Spleen (tissue), 7 donors: Measurements from ENCODE around the gene PCDHB6.

Source experiments
- POLR2A ChIP-seq, 3 donors: fragments of 450-650 bp; IDR thresholded peaks; one replicate each; pipeline ENCODE4 v1.5.1; 2017; ENCODE audit warnings: antibody characterized with exemption in 3 of 3, mild to moderate bottlenecking in 1 of 3
- TF ChIP-seq, protein P1 (sequence below), 11 experiments: fragments of 200-600 bp in 7 of 11; fragments of 450-650 bp in 4 of 11; sonication (generic) in 4 of 11; IDR thresholded peaks in 8 of 11; conservative IDR thresholded peaks in 3 of 11; 1 replicate in 7 of 11; 2 replicates in 4 of 11; pipeline versions ENCODE4 v1.4.0 to v1.8.0; 2016 to 2021; ENCODE audit warnings: antibody characterized with exemption in 11 of 11, inconsistent platforms in 4 of 11, mild to moderate bottlenecking in 1 of 11
- donor health status: DM: no; HTN: no; CAD: no; lungs with moderate emphysema.
- donor health status: DM: no; HTN: no; CAD: no.
- donor health status: DM: no; HTN: no; CAD: no.

DNA sequence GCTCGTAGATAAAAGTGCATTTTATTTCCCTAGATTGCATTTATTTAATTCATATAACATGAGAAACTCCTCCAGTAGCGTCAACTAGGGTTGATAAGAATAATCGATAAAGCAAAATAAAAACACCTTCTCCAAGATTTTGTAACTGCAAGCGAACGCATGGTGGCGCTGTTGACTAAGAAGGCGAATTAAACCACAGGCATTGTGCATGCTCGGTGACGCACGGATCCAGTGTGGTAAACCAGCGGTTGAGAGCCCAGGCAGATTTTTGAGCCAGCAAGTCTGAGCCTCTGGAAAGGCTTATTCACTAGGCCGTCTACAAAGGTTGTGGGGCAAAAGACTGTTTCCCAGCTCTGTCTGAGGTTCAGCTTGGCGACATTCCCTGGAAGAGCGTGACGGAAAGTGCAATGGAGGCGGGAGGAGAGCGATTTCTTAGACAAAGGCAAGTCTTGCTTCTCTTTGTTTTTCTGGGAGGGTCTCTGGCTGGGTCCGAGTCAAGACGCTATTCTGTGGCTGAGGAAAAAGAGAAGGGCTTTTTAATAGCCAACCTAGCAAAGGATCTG, 49.5 kb upstream of the PCDHB6 start, which contains the start of gene PCDHB3:
- no peak for TF ChIP-seq POLR2A (IDR thresholded peaks at IDR 0.05)
- TF ChIP-seq, protein P1, sequence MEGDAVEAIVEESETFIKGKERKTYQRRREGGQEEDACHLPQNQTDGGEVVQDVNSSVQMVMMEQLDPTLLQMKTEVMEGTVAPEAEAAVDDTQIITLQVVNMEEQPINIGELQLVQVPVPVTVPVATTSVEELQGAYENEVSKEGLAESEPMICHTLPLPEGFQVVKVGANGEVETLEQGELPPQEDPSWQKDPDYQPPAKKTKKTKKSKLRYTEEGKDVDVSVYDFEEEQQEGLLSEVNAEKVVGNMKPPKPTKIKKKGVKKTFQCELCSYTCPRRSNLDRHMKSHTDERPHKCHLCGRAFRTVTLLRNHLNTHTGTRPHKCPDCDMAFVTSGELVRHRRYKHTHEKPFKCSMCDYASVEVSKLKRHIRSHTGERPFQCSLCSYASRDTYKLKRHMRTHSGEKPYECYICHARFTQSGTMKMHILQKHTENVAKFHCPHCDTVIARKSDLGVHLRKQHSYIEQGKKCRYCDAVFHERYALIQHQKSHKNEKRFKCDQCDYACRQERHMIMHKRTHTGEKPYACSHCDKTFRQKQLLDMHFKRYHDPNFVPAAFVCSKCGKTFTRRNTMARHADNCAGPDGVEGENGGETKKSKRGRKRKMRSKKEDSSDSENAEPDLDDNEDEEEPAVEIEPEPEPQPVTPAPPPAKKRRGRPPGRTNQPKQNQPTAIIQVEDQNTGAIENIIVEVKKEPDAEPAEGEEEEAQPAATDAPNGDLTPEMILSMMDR (IDR thresholded peaks at IDR 0.05 in 8 of 11, conservative IDR thresholded peaks at IDR 0.05 in 3 of 11) = peak in 4 of 11 experiments; percentile 8 to 19 (median 13)
